GM12891 (cell line): Measurements from ENCODE around the gene DRC3.

Source experiments
- DNase-seq: peaks from one replicate; pipeline ENCODE4 v3.0.0; 2011; ENCODE audit warnings: low spot score; ENCODE audit not compliant: insufficient read length
- FAIRE-seq: peaks from 2 replicates; lab custom pipeline; 2011; peaks lifted over from hg19 to GRCh38; lab: Jason Lieb, UNC
- PAX5 ChIP-seq: IDR thresholded peaks from 2 replicates; pipeline ENCODE4 v1.6.1; 2011; ENCODE audit warnings: low read length, moderate library complexity, mild to moderate bottlenecking; ENCODE audit not compliant: insufficient read depth, severe bottlenecking
- POLR2A ChIP-seq: IDR thresholded peaks from 2 replicates; pipeline ENCODE4 v1.6.1; 2011; ENCODE audit warnings: low read depth, low read length, control low read depth
- POLR2AphosphoS5 ChIP-seq: IDR thresholded peaks from 2 replicates; pipeline ENCODE4 v1.6.1; 2011; ENCODE audit warnings: low read depth, low read length, control low read depth
- POU2F2 ChIP-seq: IDR thresholded peaks from 2 replicates; pipeline ENCODE4 v1.6.1; 2011; ENCODE audit warnings: low read depth, mild to moderate bottlenecking, control low read depth, low read length, moderate library complexity
- SPI1 ChIP-seq: IDR thresholded peaks from 2 replicates; pipeline ENCODE4 v1.6.1; 2011; ENCODE audit warnings: low read depth, low read length, control low read depth
- TAF1 ChIP-seq: IDR thresholded peaks from 2 replicates; pipeline ENCODE4 v1.6.1; 2011; ENCODE audit warnings: low read depth, low read length, control low read depth

The DRC3 gene

DNA sequence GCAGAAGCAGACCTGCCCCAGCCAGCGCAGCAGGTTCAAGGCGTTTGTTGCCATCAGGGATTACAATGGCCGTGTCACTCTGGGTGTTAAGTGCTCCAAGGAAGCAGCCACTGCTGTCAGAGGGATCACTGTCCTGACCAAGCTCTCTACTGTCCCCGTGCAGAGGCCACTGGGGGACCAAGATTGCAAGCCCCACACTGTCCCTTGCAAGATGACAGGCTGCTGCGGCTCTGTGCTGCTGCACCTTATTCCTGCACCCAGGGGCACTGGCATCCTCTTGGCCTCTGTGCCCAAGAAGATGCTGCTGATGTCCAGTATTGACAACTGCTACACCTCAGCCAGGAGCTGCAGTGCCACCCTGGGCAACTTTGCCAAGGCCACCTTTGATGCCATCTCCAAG, 38.6 kb downstream of the DRC3 start:
- no peak for TF ChIP-seq POLR2A
- no peak for TF ChIP-seq POLR2AphosphoS5
- no peak for TF ChIP-seq PAX5
- TF ChIP-seq POU2F2 = no peak
- no peak for TF ChIP-seq TAF1
- no peak for TF ChIP-seq SPI1
- no peak for FAIRE-seq

DNA sequence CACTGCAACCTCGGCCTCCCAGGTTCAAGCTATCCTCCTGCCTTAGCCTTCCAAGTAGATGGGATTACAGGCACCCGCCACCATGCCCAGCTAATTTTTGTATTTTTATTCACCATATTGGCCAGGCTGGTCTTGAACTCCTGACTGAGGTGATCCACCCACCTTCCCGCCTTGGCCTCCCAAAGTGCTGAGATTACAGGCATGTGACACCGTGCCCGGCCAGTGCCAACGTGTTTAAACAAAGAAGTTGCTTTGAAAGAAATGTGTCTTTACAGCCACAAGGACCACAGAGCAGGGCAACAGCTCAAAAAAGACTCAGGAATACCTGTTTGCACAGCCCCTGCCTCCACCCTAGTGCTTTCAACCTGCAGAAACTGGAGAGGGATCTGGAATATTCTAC, 41.3 kb downstream of the DRC3 start:
- TF ChIP-seq TAF1 = no peak
- TF ChIP-seq POU2F2 = no peak
- TF ChIP-seq SPI1 = no peak
- no peak for TF ChIP-seq PAX5
- no peak for TF ChIP-seq POLR2A
- TF ChIP-seq POLR2AphosphoS5 = no peak
- DNase-seq = no peak
- no peak for FAIRE-seq

More for the DNA sequence above, 38.6 kb downstream of the DRC3 start:
- DNase-seq = no peak

DNA sequence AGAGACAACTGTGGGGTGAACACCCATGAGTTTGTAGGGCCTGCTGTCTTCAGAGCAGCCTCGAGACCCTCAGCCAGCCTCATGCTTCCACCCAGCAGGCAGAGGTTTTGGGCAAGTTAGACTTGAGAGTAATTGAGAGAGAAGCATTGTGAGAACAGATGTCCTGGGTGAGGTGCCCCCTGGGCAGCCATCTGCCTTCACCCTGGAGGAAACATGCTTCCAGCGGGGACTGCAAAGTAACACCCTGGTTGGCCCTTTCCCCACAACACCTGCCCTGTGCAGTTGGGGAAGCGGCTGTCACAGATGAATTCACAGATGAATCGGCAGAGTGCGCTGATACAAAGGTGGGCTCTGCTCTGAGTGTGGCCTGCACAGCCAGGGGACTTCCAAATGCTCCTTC, 42.9 kb downstream of the DRC3 start:
- DNase-seq (no peak), FAIRE-seq (no peak)
- TF ChIP-seq SPI1 (no peak), PAX5 (no peak), POU2F2 (no peak), POLR2AphosphoS5 (no peak), POLR2A (no peak), TAF1 (no peak)

DNA sequence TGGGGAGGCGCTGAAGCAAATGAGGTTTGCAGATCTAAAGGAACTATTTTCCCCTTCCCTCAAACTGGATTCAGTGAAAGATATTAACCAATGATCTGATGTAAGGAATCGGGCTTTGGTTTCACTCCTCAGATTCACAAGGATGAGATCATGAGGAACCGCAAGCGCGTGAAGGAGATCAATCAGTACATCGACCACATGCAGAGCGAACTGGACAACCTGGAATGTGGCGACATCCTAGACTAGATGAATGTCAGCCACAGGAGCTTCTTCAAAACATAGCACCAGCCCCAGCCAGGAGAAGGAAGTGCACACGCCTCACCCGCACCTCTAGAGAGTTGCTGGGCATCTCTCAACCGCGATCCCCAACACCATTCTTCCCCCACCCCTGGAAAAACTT, 43.8 kb downstream of the DRC3 start:
- TF ChIP-seq PAX5 (no peak), POU2F2 (no peak), SPI1 (no peak)
- no peak for DNase-seq
- no peak for FAIRE-seq

DNA sequence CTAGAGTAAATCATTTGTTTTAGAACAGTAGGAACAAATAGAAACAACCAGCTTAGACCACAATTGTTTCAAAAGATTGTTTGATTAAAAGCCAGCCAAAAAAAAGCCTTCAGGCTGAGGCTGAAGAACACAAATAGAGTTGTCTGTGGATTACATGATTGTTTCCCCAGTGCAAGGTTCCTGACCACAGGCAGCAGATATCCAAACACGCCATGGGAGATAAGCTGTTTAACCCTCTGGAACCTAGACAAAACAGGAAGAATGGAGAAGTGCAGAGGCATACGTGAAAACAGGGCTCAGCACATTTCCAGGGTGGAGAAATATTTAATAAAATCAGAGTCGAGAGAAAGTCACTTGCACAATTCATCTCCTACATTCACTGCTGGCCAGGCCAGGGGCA, 45.3 kb downstream of the DRC3 start:
- TF ChIP-seq POLR2A = no peak
- TF ChIP-seq SPI1 = no peak
- TF ChIP-seq TAF1 = no peak
- TF ChIP-seq POU2F2 = no peak
- no peak for TF ChIP-seq PAX5
- TF ChIP-seq POLR2AphosphoS5 = no peak
- no peak for FAIRE-seq
- DNase-seq = no peak

DNA sequence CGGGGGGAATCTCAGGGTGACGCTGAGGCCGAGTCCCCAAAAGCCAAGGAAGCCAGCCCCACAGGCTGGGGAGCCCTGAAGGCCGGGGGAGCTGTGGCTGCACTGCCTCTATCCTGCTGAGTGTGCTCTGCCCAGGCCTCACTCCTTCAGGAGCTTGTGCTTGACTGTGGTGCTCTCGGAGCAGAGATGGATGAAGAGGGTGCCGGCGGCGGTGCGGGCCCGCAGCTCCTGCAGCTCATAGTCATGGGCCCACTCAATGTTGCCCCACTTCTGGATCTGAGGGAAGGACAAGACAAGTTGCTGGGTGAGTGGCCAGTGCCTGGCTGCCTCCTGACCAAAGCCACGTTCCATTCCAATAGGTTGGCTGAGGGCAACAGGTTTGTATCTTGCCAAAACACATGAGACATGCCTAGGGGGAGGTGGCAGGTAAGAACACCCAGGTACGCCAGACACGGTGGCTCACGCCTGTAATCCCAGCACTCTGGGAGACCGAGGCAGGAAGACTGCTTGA, 45.8 kb downstream of the DRC3 start:
- no peak for DNase-seq
- FAIRE-seq = no peak
- no peak for TF ChIP-seq POLR2A
- TF ChIP-seq POLR2AphosphoS5 = no peak
- no peak for TF ChIP-seq PAX5
- TF ChIP-seq SPI1 = no peak
- no peak for TF ChIP-seq TAF1
- no peak for TF ChIP-seq POU2F2

DNA sequence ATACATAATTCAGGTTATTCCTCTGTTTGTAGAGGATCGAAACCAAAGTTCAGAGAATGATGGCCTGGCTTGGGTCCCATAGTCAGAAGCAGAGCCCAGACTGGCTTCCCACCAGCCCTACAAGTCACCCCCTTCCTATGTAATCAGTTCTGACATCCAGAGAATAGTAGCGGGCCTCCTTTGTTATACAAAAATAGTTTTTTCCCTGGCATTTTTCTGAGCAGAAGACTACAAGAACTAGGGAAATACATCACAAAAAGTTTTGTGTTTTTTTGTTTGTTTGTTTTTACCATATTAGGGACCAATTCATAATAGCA, 47.1 kb downstream of the DRC3 start:
- FAIRE-seq (no peak), DNase-seq (no peak)
- TF ChIP-seq POU2F2 (no peak), SPI1 (no peak), PAX5 (no peak), POLR2A (no peak)

DNA sequence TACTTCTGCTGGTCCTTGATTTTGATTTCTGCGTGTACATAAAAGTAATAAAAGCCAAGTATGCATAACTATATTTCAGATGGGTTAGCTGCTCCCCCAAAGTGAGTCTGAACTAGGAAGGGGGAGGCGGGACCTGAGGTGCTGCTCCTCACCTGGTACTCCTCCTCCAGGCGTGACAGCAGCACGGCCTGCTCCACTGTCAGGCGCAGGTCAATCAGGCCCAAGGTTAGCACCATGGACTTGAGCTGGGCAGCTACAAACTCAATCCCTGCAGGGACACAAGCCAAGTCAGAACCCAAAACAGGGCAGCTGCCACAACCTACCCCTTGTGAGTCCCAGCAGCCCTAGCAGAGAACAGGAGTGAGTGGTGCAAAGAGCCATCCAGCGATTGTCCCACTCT, 48.3 kb downstream of the DRC3 start:
- TF ChIP-seq POU2F2 = no peak
- TF ChIP-seq POLR2A = no peak
- no peak for TF ChIP-seq TAF1
- TF ChIP-seq SPI1 = no peak
- no peak for TF ChIP-seq POLR2AphosphoS5
- no peak for TF ChIP-seq PAX5
- FAIRE-seq = no peak
- no peak for DNase-seq

DNA sequence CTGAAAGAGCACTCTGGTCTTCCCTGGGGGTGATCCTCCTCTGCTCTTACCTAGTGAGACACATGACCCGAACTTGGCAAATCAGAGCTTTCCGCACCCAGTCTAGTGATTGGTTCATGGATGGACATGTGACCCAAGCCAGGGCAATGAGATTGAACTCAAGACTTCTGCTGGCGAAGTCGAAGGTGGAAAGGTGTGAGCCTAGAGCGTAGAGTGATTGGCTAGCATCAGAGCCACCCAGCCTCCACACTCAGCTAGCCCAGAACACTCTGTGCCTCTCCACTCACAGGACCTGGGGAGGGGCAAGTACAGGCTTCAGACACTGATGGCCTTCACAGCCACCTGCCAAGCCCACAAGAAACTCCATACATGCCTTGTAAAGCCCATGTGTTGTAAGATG, 48.7 kb downstream of the DRC3 start:
- no peak for FAIRE-seq
- no peak for DNase-seq
- TF ChIP-seq SPI1 (no peak), POLR2A (no peak), PAX5 (no peak), TAF1 (no peak), POLR2AphosphoS5 (no peak), POU2F2 (no peak)

DNA sequence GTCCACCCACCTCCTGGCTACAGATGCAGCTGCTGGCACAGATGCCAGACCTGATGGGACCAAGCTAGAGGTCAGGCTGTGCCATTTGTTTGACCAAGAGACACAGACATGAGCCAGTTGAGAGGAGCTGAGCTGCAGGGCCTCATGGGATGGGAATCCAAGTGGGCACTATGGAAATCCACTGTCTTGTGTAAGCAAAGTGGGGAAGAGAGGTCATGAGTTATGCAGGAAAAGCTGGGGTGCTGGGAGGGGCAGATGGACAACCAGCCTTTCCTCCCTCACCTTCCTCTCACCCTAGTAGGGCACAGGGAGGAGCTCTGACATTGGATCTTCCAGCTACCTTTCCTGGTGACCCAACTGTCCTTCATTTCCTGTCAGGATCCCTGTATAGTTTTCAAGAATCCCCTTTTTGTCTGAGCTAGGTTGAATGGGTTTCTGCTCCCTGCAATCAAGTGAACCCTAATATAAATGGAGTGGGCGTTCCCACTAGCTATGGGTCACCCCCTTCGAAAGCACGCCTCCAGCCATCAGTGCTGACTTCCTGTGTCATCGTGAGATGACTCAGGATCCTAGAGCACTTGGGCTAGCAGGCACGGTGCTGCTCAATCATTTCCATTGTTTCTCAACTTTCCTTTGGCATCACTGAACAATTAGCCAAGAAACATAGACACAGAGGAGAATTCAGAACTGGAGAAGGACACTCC, 52.7 kb downstream of the DRC3 start:
- FAIRE-seq (peak; percentile 88), DNase-seq (no peak)
- TF ChIP-seq SPI1 (no peak), TAF1 (no peak), POLR2AphosphoS5 (no peak), PAX5 (no peak), POU2F2 (no peak), POLR2A (no peak)
